Posterior vena cava (tissue), 2 donors: ENCODE results near the gene TMEM106B. TPM values are rescaled to one million over a fixed set of nuclear protein-coding genes. Genes with fewer than 3 reads are reported as not detected.

Source experiments
- DNase-seq: peaks from one replicate; pipeline ENCODE4 v3.0.0-alpha.2; 2020; ENCODE audit warnings: low spot score
- intact Hi-C, 2 donors: fragments of 100-400 bp; cut with DNase I; formaldehyde crosslinking; loops; one replicate each; pipeline versions ENCODE4 v1.14.1 to v1.14.2; 2022 to 2023
- total RNA-seq, 2 donors: library from RNA; stranded (reverse); fragmentation: NEBNext Ultra II Directional; extraction: Animal tissue kit (Norgen Biotek cat#: 25700); gene quantifications; one replicate each; pipeline ENCODE4 v1.2.1, GENCODE V29; 2021
- donor health status: DM: yes; HTN: yes; CAD: no.
- donor health status: DM: yes; HTN: yes; CAD: no.

The TMEM106B gene
- total RNA-seq, 2 donors from 2014 or later = 47.2 to 49.0 TPM

- DNase-seq = no peak
- intact Hi-C loops = no loop called here
Observed at GRCh38 chr7:12281038-12281437, 69.9 kb downstream of the TMEM106B start.

DNA sequence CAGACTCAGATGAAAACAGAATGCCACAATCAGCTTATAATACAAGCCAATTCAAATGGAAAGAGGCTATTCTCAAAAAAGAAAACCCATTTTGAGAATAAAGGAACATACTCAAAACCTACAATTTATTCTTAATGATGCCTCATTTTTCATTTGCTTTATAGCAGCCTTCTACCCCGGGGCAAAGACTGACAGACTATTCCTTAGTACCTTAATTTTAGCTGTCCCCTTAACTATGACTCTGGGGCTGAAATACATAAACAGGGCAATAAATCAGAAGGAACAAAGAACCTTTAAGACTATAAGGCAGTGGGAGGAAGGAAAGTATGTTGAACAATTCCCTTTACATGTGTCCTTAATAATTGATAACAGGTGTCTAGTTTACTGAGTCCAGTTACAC is 76.8 kb downstream of the TMEM106B start:
- no peak for DNase-seq
- intact Hi-C loops = no loop called here

- no peak for DNase-seq
- intact Hi-C loops = no loop called here
Observed at GRCh38 chr7:12289996-12290395, 78.9 kb downstream of the TMEM106B start.

- intact Hi-C loops = no loop called here
- DNase-seq = no peak
Observed at GRCh38 chr7:12290761-12291160, 79.7 kb downstream of the TMEM106B start.

DNA sequence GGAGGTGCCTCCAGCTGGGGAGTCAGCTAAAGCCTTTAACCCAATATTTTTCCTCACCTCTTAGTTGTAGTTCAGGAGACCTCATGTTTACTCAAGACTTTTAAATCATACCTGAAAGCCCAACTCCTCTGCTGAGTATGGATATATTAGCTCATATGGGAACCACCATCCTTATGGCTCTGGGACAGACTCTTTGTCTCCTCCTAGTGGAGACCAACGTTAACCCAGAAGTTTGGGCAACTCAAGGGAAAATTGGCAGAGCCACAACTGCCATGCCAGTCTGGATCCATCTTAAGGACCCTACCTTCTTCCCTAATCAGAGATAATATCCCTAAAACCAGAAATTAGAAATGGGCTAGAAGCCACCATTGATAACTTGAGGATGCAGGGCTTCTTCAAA is 80.8 kb downstream of the TMEM106B start:
- no peak for DNase-seq
- intact Hi-C loops = no loop called here

Other genes with a start within 250 kb of the TMEM106B start
- under 1 TPM; 0.09 to 0.10 TPM for gene VWDE, start 192.6 kb downstream of the TMEM106B start, total RNA-seq